ENCODE measurements around the gene BHLHE23.
"Not testable (repeated sequence)": the region's sequence is repeated elsewhere in the genome, so short reads cannot be mapped to it uniquely, and the experiment has no call there.

BHLHE23 gene

GRCh38 chr20:63042448-63043071 is 35.8 kb upstream of the BHLHE23 start:
- DNase-seq: no peak

GRCh38 chr20:63041776-63042175 is 35.0 kb upstream of the BHLHE23 start:
- DNase-seq: no peak

- DNase-seq: no peak
These were observed 31.0 kb upstream of the BHLHE23 start for GRCh38 chr20:63037669-63038268.

- DNase-seq: no peak
These were observed 29.5 kb upstream of the BHLHE23 start for GRCh38 chr20:63036291-63036690.

- DNase-seq: no peak
These were observed 28.9 kb upstream of the BHLHE23 start for GRCh38 chr20:63035603-63036185.

- not testable (repeated sequence) for DNase-seq
These were observed 28.2 kb upstream of the BHLHE23 start for GRCh38 chr20:63034710-63035602.

- no peak for DNase-seq
These were observed 27.3 kb upstream of the BHLHE23 start for GRCh38 chr20:63033794-63034709.

- DNase-seq: no peak
These were observed 26.4 kb upstream of the BHLHE23 start for GRCh38 chr20:63032861-63033793.

GRCh38 chr20:63032026-63032800 is 25.4 kb upstream of the BHLHE23 start:
- no peak for DNase-seq

GRCh38 chr20:63031251-63032014 is 24.7 kb upstream of the BHLHE23 start:
- no peak for DNase-seq

- no peak for DNase-seq
These were observed 22.8 kb upstream of the BHLHE23 start for GRCh38 chr20:63029358-63030121.

- DNase-seq: no peak
These were observed 21.7 kb upstream of the BHLHE23 start for GRCh38 chr20:63028461-63028921.

GRCh38 chr20:63027922-63028389 is 21.2 kb upstream of the BHLHE23 start:
- no peak for DNase-seq

- DNase-seq: no peak
These were observed 20.6 kb upstream of the BHLHE23 start for GRCh38 chr20:63027221-63027921.

GRCh38 chr20:63026582-63027165 is 19.9 kb upstream of the BHLHE23 start:
- DNase-seq: no peak

GRCh38 chr20:63025534-63026331 is 19.0 kb upstream of the BHLHE23 start:
- no peak for DNase-seq
